OCI-M2 (cell line): Measurements from ENCODE around the gene NOTUM.
"Not testable (repeated sequence)": the region's sequence is repeated elsewhere in the genome, so short reads cannot be mapped to it uniquely, and the experiment has no call there.

Source experiments
- DNase-seq: peaks from one replicate; lab custom pipeline; 2025; ENCODE audit not compliant: unreplicated experiment; lab: John Stamatoyannopoulos, UW

The NOTUM gene

GRCh38 chr17:81958633-81959342 is 2.2 kb downstream of the NOTUM start:
- no peak for DNase-seq

GRCh38 chr17:81957691-81958432 is 3.1 kb downstream of the NOTUM start:
- DNase-seq, result no peak

GRCh38 chr17:81956607-81957589 is 4.1 kb downstream of the NOTUM start:
- no peak for DNase-seq

- DNase-seq, result no peak
Observed at GRCh38 chr17:81955756-81956544, 5.0 kb downstream of the NOTUM start.

GRCh38 chr17:81955058-81955681 is 5.8 kb downstream of the NOTUM start:
- no peak for DNase-seq

- DNase-seq, result no peak
Observed at GRCh38 chr17:81954131-81955057, 6.6 kb downstream of the NOTUM start.

- DNase-seq, result not testable (repeated sequence)
Observed at GRCh38 chr17:81953443-81953842, 7.5 kb downstream of the NOTUM start.

- DNase-seq, result no peak
Observed at GRCh38 chr17:81952792-81953228, 8.2 kb downstream of the NOTUM start.

- DNase-seq, result no peak
Observed at GRCh38 chr17:81951785-81952684, 9.0 kb downstream of the NOTUM start.

- no peak for DNase-seq
Observed at GRCh38 chr17:81950501-81950900, 10.5 kb downstream of the NOTUM start.

- DNase-seq, result no peak
Observed at GRCh38 chr17:81948635-81949378, 12.2 kb downstream of the NOTUM start.

GRCh38 chr17:81947189-81947588 is 13.8 kb downstream of the NOTUM start, which contains the start of gene MYADML2:
MYADML2 (minus strand) TSS chr17:81947233; CDS start chr17:81941741, 5,492 bp downstream.
- no peak for DNase-seq

- no peak for DNase-seq
Observed at GRCh38 chr17:81944858-81945257, 16.1 kb downstream of the NOTUM start.

- DNase-seq, result no peak
Observed at GRCh38 chr17:81942167-81942553, 18.8 kb downstream of the NOTUM start.

- no peak for DNase-seq
Observed at GRCh38 chr17:81941484-81942166, 19.4 kb downstream of the NOTUM start.
